Measurements from ENCODE around the gene P4HB. TPM values are rescaled to one million over a fixed set of nuclear protein-coding genes. Genes with fewer than 3 reads are reported as not detected.
A peak's percentile ranks its signal among the peaks of the same experiment; 100 is the strongest.
"Not testable (repeated sequence)": the region's sequence is repeated elsewhere in the genome, so short reads cannot be mapped to it uniquely, and the experiment has no call there.

P4HB gene
- total RNA-seq, 1 experiment from 2014 or later = 666 TPM

GRCh38 chr17:81846743-81847689 lies 13.3 kb downstream of the P4HB start:
- no peak for DNase-seq (ENCODE audit: low read depth)

DNA sequence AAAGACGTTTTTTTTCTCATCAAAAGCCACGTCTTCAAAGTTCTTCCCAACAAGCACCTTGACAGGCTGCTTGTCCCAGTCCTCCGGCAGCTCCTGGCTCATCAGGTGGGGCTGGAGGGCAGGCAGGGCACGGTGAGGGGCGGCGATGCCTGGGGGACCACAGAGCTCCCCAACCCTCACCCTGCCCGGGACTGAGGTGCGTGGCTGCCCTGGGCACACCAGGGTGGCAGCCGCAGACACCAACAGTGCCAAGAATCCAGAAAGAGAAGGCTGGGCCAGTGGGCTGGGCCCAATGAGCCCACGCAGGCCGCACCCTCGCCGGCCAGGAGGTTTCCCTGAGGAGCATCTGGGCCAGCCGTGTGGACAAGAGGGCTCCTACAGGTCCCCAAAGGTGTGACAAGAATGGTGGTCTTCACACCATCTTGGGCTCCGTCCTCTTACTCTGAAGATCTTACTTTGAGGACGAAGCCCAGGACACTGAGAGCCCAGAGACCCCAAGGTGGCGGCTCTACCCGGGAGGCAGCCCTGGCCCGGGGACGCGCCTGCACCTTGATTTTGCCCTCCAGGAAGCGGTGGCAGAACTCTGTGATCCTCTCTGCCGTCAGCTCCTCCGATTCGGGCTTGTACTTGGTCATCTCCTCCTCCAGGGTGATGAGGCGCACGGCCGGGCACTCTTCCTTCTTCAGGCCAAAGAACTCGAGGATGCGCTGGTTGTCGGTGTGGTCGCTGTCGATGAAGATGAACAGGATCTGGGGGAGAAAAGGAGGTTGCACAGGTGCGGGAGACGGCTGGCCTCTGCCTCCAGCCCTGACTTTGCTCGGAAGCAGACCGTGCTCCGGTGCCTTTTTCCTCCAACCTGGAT lies 14.2 kb downstream of the P4HB start:
- DNase-seq (ENCODE audit: low read depth) = no peak

DNA sequence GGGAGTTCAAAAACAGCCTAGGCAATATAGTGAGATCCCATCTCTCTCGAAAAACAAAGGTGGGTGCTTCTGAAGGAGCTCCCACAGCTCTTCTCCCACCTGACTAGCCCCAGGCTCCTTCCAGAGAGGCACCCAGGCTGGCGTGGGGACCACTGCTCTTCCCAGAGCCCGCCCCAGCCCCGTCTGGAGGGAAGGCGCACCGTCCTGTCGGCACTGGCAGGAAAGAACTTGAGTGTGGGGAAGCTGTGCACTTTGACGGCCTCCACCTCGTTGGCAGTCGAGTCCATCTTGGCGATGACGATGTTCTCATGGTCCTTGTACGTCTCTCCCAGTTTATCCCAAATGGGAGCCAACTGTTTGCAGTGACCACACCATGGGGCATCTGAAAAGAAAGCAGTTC lies 15.0 kb downstream of the P4HB start:
- no peak for DNase-seq (ENCODE audit: low read depth)

DNA sequence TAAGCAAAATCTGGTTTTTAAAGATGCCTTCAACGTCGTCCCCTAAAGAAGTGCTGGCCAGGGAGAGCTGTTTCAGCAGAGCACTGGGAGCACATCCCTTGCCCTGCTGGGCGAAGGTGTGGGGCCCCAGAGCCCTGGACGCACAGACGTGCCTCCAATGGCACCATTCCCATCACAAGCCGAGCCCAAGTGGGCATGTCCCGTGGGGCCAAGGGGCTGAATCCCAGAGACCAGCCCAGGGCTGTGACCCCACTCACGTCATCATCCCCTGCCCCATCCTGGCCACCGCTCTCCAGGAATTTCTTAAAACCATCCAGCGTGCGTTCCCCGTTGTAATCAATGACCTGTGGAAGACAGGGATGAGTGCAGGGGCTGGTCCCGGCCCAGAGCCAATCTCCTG lies 15.4 kb downstream of the P4HB start:
- DNase-seq (ENCODE audit: low read depth) = no peak

- no peak for DNase-seq (ENCODE audit: low read depth)
These were observed 15.9 kb downstream of the P4HB start for GRCh38 chr17:81844327-81844851.

- DNase-seq (ENCODE audit: low read depth) = no peak
These were observed 16.5 kb downstream of the P4HB start for GRCh38 chr17:81843713-81844326.

- no peak for DNase-seq (ENCODE audit: low read depth)
These were observed 17.4 kb downstream of the P4HB start for GRCh38 chr17:81842725-81843504.

- no peak for DNase-seq (ENCODE audit: low read depth)
These were observed 18.0 kb downstream of the P4HB start for GRCh38 chr17:81842378-81842724.

DNA sequence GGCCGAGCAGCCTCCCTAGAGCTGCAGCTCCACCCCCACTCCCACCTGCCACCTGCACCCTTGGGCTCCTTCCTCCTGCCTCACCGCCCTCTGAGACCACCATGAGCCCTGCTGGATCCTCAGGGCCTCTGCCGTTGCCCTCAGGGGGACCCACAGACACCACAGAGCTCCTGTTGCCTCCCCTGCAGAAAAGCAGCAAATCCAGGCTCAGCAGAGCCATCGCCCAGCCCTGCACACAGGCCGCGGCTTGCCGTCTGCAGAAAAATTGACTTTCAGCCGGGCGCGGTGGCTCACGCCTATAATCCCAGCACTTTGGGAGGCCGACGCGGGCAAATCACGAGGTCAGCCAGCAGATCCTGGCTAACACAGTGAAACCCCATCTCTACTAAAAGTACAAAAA lies 18.5 kb downstream of the P4HB start:
- no peak for DNase-seq (ENCODE audit: low read depth)

GRCh38 chr17:81840826-81841778 lies 19.2 kb downstream of the P4HB start:
- DNase-seq (ENCODE audit: low read depth) = no peak

- DNase-seq (ENCODE audit: low read depth) = not testable (repeated sequence)
These were observed 20.3 kb downstream of the P4HB start for GRCh38 chr17:81840059-81840458.

DNA sequence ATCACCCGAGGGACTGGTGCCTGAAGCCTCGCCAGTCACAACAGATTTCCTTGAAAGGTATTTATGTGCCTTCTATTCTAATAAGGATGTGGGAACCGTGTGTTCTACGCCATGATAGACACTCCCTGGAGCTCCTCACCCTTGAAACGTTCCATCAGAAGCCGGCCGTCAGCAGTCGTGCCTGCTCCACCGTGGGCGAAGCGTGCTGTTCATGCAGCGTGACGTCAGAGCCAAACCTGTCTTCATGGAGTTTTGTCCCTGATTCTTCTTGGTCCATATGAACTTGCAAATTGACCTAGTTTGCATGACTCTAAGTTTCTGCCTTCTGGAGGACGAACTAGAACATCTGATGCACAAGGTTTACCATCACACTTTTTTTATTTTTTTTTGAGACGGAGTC lies 21.0 kb downstream of the P4HB start:
- DNase-seq (ENCODE audit: low read depth) = no peak

DNA sequence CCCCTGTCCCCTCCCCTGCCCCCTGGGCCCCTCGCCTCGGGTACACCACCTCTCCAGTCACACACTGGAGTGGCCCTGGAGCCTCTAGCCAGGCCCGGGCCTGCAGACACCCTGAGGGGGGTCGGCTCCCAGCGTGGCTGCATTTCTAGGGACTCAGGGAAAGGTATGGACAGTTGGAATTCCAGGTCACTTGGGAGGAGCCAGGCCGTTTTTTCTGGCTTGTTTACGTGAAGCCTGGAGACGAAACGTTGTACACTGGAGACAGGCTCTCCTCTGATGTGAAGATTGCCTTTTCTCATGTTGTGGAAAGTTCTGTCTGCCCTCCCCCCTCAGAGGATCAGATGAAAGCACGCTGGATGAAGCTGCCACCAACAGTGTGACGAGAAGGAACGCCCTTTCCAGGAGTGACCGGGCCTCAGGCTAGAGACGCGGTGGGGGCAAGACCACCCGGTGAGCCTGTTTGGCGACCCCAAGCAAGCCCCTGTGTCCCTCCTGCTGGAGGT lies 21.5 kb downstream of the P4HB start:
- DNase-seq (ENCODE audit: low read depth) = no peak

GRCh38 chr17:81837641-81838040 lies 22.7 kb downstream of the P4HB start:
- peak; percentile 56 for DNase-seq (ENCODE audit: low read depth)

DNA sequence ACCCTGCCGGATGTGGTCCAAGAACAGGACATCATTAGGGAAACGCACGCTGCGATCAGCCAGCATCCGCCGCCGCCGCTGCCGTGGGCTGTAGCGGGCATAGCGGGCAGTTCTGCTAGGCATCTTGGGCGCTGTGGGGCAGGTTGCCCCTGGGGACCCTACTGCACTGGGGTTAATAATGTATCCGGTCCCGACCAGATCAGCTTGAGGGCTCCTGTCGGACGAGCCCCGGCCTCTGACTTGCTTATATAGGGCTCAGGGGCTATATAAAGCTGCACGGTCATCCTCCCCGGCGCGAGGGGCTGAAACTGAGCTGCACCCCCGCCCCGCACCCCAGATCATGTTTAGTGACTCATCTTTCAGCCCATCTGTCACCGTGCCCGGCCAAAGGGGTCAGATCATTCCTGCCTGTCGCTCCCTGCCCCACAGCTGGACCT lies 25.5 kb downstream of the P4HB start, which contains the start of gene PPP1R27:
Gene PPP1R27, minus strand, starts transcription at position 220 of the 437 bp plus-strand sequence. Its CDS starts 97 bp downstream, at position 123.
- no peak for DNase-seq (ENCODE audit: low read depth)

GRCh38 chr17:81833921-81834830 lies 26.2 kb downstream of the P4HB start:
- DNase-seq (ENCODE audit: low read depth) = no peak

DNA sequence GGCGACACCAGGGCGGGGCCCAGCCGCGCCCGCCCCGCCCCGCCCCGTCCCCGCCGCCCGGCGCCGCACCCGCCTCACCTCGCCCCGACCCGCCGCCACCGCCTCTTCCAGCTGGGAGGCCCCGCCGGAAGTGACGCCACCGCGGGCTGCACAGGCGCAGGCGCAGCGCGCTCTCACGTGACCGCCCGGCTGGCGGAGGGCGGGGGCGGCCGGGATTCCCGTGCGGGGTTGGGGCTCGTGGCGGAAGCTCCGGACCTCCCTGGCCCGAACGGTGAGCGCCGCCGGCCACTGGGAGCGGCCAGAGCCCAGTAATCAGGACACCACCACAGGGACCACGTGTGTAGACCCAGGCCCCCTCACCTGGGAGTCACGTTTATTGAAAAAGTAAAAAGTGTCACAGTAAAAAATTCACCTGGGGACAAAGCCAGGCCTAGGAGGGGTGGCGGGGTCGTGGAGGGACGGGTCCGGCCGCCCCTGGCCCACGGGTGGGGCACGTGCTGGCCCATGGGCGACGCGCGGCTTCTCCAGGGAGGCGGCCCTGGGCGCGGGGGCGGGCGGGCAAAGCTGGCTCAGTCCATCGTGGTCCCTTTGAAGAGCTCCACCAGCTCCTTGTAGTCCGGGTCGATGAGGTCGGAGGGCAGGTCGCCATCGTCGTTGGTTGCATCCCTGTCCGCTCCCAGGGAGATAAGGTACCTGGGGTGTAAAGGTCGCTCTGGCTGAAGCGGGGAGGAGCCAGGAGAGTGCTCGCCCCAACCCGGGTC lies 27.0 kb downstream of the P4HB start, which contains the start of gene MCRIP1:
Gene MCRIP1, minus strand, starts transcription at position 132 of the 761 bp plus-strand sequence. CDS start 8,785 bp downstream, outside the sequence.
- DNase-seq (ENCODE audit: low read depth) = peak; percentile 87
